Measurements from ENCODE around the gene PACS1.

- TF ChIP-seq, protein P1, sequence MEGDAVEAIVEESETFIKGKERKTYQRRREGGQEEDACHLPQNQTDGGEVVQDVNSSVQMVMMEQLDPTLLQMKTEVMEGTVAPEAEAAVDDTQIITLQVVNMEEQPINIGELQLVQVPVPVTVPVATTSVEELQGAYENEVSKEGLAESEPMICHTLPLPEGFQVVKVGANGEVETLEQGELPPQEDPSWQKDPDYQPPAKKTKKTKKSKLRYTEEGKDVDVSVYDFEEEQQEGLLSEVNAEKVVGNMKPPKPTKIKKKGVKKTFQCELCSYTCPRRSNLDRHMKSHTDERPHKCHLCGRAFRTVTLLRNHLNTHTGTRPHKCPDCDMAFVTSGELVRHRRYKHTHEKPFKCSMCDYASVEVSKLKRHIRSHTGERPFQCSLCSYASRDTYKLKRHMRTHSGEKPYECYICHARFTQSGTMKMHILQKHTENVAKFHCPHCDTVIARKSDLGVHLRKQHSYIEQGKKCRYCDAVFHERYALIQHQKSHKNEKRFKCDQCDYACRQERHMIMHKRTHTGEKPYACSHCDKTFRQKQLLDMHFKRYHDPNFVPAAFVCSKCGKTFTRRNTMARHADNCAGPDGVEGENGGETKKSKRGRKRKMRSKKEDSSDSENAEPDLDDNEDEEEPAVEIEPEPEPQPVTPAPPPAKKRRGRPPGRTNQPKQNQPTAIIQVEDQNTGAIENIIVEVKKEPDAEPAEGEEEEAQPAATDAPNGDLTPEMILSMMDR (conservative IDR thresholded peaks at IDR 0.05 in 1 of 2, IDR thresholded peaks at IDR 0.05 in 1 of 2; ENCODE audit: low read depth in 1 of 2, low read length in 2 of 2): no peak
- no peak for TF ChIP-seq EZH2 (IDR thresholded peaks at IDR 0.05; ENCODE audit: low read length, missing control alignments)
Observed at GRCh38 chr11:66047541-66048365, 22.3 kb upstream of the PACS1 start.

Data from fibroblast of lung (primary cell).